ENCODE results near the gene ZDHHC8. TPM values are rescaled to one million over a fixed set of nuclear protein-coding genes. Genes with fewer than 3 reads are reported as not detected.

The ZDHHC8 gene
- total RNA-seq, 2 donors from 2014 or later = 82.2 to 82.3 TPM

GRCh38 chr22:20192972-20193760, 61.6 kb downstream of the ZDHHC8 start:
- no peak for TF ChIP-seq CTCF (conservative IDR thresholded peaks at IDR 0.05)
- Mint-ChIP-seq H3K27me3 (ENCODE audit: insufficient read depth) (no peaks in the 10 kb centered on the region), H3K36me3 (ENCODE audit: low read depth) (no peaks in the 10 kb centered on the region), H3K27ac (no peak overlapping the region), H3K9me3 (no peaks in the 10 kb centered on the region), H3K4me1 (peaks cover 10% of the 10 kb centered on the region), H3K4me3 (no peak overlapping the region)
- WGBS, 2 experiments (ENCODE audit: insufficient coverage in 1 of 2, insufficient read length in 1 of 2) = 76 to 82% methylated on average over 13 to 20 of the region's 20 CpGs
- DNase-seq = no peak
- Histone ChIP-seq H3K27ac (ENCODE audit: low read depth, low read length) (no peak overlapping the region), H3K27me3 (ENCODE audit: control insufficient read depth, insufficient read depth, low read length, poor library complexity, severe bottlenecking) (no peaks in the 10 kb centered on the region), H3K4me1 (ENCODE audit: control insufficient read depth, insufficient read depth, low read length) (no peaks in the 10 kb centered on the region), H3K9ac (ENCODE audit: extremely low read depth, low read length, poor library complexity, severe bottlenecking) (no peak overlapping the region), H3K9me3 (ENCODE audit: control insufficient read depth, low read length) (no peaks in the 10 kb centered on the region), H3K4me3 (ENCODE audit: low read length) (no peak overlapping the region), H3K36me3 (ENCODE audit: control insufficient read depth, insufficient read depth, low read length) (no peaks in the 10 kb centered on the region)

DNA sequence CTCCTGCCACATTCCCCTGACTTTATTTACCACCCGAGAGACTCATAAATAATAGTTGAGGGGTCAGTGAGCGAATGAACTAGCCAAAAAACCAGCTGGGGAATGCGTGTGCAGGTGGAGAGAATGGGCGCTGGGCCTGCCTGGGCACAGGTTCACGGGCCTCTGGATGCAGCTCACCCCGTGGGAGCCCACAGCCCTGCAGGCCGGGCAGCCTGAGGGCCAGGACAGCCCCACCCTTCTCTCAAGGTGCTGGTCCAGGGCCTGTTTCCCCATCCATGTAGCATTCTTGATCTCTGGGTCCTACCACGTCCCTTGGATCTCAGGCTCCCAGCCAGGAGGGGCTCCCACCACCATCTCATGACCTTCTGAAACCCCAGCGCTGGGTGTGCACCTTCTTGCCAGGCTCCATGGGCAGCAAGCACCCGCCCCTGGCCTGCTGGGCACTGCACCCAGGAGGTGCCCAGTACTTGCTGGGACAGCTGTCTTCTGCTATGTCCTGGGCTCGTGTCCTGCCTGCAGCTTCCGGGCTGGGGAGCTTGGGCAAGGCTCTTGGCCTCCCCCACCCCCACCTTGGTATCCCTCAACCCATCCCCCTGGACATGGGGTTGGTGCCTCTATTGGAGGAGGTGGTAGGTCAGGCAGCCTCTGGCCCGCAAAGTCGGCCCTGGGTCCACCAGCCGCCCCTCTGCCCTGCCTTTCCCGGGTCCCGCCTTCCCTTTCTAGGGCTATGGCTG, 62.3 kb downstream of the ZDHHC8 start:
- H3K9me3 Mint-ChIP-seq = no peaks in the 10 kb centered on the region
- no peak overlapping the region for H3K27ac ChIP-seq (ENCODE audit: low read depth, low read length)
- H3K9me3 ChIP-seq (ENCODE audit: control insufficient read depth, low read length) = no peaks in the 10 kb centered on the region
- WGBS, 2 experiments (ENCODE audit: insufficient coverage in 1 of 2, insufficient read length in 1 of 2) = 86 to 92% methylated on average over 6 to 17 of the region's 17 CpGs
- H3K36me3 ChIP-seq (ENCODE audit: control insufficient read depth, insufficient read depth, low read length) = no peaks in the 10 kb centered on the region
- no peak overlapping the region for H3K9ac ChIP-seq (ENCODE audit: extremely low read depth, low read length, poor library complexity, severe bottlenecking)
- no peaks in the 10 kb centered on the region for H3K36me3 Mint-ChIP-seq (ENCODE audit: low read depth)
- no peak for DNase-seq
- H3K27me3 ChIP-seq (ENCODE audit: control insufficient read depth, insufficient read depth, low read length, poor library complexity, severe bottlenecking) = no peaks in the 10 kb centered on the region
- H3K4me1 ChIP-seq (ENCODE audit: control insufficient read depth, insufficient read depth, low read length) = no peaks in the 10 kb centered on the region
- peaks cover 10% of the 10 kb centered on the region for H3K4me1 Mint-ChIP-seq
- no peak overlapping the region for H3K4me3 Mint-ChIP-seq
- no peak overlapping the region for H3K4me3 ChIP-seq (ENCODE audit: low read length)
- TF ChIP-seq CTCF (conservative IDR thresholded peaks at IDR 0.05) = no peak
- H3K27me3 Mint-ChIP-seq (ENCODE audit: insufficient read depth) = no peaks in the 10 kb centered on the region
- H3K27ac Mint-ChIP-seq = no peak overlapping the region

- TF ChIP-seq CTCF (conservative IDR thresholded peaks at IDR 0.05) = no peak
- Histone ChIP-seq H3K36me3 (ENCODE audit: control insufficient read depth, insufficient read depth, low read length) (no peaks in the 10 kb centered on the region), H3K27ac (ENCODE audit: low read depth, low read length) (no peak overlapping the region), H3K9ac (ENCODE audit: extremely low read depth, low read length, poor library complexity, severe bottlenecking) (no peak overlapping the region), H3K4me3 (ENCODE audit: low read length) (no peak overlapping the region), H3K4me1 (ENCODE audit: control insufficient read depth, insufficient read depth, low read length) (no peaks in the 10 kb centered on the region), H3K9me3 (ENCODE audit: control insufficient read depth, low read length) (no peaks in the 10 kb centered on the region), H3K27me3 (ENCODE audit: control insufficient read depth, insufficient read depth, low read length, poor library complexity, severe bottlenecking) (no peaks in the 10 kb centered on the region)
- Mint-ChIP-seq H3K4me3 (no peak overlapping the region), H3K4me1 (peaks cover 10% of the 10 kb centered on the region), H3K36me3 (ENCODE audit: low read depth) (no peaks in the 10 kb centered on the region), H3K9me3 (no peaks in the 10 kb centered on the region), H3K27me3 (ENCODE audit: insufficient read depth) (no peaks in the 10 kb centered on the region), H3K27ac (no peak overlapping the region)
- WGBS, 2 experiments (ENCODE audit: insufficient coverage in 1 of 2, insufficient read length in 1 of 2) = 77 to 84% methylated on average over 3 to 15 of the region's 15 CpGs
- no peak for DNase-seq
These were observed 63.3 kb downstream of the ZDHHC8 start for GRCh38 chr22:20194681-20195593.
